IPS DF 4.7 (cell line): ENCODE data around the gene FAM184B.
A peak's percentile ranks its signal among the peaks of the same experiment; 100 is the strongest.

Experiments
- DNase-seq: peaks from one replicate; pipeline ENCODE4 v3.0.0-alpha.2; 2013; ENCODE audit warnings: low spot score; ENCODE audit errors: extremely low read depth

FAM184B gene

GRCh38 chr4:17636696-17637622, 144.5 kb downstream of the FAM184B start:
- DNase-seq: peak; percentile 44

DNA sequence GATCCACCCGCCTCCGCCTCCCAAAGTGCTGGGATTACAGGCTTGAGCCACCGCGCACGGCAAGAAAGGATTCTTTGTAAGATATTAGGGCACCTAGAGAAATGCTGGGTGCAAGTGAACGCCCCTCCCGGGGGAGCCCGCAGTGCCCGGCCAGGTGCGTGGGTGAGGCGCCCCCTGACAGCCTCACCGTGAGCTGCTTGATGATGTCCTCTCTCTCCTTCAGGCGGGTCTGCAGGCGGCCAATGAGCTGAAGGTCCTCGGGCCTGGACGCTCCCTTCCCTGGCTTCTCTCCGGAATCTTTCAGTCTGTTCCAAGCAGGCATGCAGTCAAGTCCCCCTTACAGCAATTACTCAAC, 145.1 kb downstream of the FAM184B start:
- no peak for DNase-seq

DNA sequence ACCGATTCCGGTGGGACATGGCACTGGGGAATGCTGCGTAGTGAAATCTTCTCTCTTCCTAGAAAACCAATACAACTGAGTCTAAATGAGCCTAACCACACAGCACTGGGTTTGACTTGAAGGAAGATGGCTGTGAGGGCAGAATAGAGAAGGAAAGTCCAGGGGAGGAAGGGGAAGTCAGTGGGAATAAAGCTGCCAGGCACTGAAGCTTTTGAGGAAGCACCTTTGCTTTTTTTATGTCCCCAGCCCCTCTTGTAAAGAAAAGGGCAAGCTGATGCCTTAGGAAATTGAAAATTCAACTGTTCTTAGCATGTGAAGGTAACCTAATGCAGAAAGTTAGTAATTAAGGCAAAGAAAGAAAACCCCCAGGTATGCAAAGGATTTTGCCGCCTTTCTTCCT, 146.4 kb downstream of the FAM184B start:
- no peak for DNase-seq

GRCh38 chr4:17633600-17633999, 147.8 kb downstream of the FAM184B start:
- DNase-seq: no peak

- no peak for DNase-seq
Observed at GRCh38 chr4:17630228-17630627, 151.2 kb downstream of the FAM184B start.

DNA sequence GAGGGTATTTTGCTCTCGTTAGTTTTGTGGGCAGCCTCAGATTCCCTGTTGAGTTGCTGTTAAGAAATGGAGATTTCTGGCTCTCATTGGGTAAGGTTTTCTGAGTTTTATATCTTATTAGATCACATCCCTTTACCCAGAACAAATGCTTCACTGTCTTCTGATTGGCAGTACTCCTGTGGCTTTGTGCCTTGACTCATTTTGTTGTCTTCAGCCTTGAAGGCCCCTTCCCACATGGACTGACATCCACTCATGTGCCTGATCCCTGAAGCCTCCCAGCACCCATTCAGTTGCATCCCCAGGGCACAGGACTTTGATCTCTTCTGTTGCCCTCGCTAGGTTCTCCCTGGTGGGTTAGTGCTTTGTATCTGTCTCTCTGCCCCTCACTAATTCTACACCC, 156.6 kb downstream of the FAM184B start:
- no peak for DNase-seq

GRCh38 chr4:17623451-17624001, 157.9 kb downstream of the FAM184B start:
- no peak for DNase-seq

DNA sequence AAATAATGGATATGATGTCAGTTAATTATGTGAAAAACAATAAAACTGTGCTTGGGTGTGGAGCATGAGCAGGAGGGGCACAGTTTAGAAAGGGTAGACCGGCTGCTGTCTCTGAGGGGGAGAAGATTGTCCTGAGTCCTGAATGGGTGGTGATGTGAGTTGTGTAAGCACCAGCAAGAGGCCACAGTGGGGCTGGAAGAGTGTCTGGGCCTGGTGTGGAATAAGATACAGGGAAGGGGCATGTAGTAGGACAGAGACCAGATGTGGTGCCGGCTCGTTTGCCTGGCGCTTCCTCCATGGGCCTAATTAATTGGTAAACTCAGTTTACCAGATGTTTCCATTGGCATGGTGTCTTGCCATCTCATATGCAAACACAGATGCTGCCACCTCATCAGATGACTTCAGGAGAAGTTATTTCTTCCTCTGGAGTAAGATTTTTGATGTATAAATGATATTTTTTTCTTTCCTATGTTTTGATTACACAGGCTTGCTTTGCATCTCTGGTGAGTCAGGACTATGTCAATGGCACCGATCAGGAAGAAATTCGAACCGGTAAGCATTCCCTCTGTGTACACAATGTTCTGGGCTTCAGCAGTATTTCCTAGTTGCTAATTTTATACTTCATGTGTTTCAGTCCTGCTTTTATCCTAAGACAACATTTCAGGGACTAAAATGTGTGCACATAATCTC, 161.9 kb downstream of the FAM184B start:
- DNase-seq: no peak

DNA sequence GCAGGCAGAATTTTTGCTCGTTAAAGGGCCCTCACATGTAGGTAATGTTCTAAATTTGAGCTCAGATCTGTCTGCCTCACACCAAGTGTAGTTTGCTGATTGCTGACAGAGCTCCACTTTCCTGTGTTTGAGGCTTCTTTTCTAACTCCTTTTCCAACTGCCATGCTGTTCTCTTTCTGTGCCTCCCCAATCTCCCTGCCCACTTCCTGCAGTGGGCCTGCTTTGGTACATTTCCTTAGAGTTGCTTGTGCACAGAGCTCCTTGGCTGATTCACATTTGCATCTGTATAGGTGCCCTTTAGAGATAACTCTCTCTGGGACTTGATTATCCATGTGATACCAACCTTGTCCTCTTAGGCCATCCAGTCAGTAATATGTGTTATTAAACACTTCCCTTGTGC, 162.5 kb downstream of the FAM184B start:
- no peak for DNase-seq

- no peak for DNase-seq
Observed at GRCh38 chr4:17616283-17616682, 165.1 kb downstream of the FAM184B start.

- DNase-seq: peak; percentile 82
Observed at GRCh38 chr4:17614416-17615299, 166.8 kb downstream of the FAM184B start, which contains the start of gene MED28. TSS of gene MED28 (plus strand) at chr4:17614641. CDS start at chr4:17614655, 14 bp downstream.

GRCh38 chr4:17613761-17614415, 167.5 kb downstream of the FAM184B start:
- DNase-seq: no peak

DNA sequence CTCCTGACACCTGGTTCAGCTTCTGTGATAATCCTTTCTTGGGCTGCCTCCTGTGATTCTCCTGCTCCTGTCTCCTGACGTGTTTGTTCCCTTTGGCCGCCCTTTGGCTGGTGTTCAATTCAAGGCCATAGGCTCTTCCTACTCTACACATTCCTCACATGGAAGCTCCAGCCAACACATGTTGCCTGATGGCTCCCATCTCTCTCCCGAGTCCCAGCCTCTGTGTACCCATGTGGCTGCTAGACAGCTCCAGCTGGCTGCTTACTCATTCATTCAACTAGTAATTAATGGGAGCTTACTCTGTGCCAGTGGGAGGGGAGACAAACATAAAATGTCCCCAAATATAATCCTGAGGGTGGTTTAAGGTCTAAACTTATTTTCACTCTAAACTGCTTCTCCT, 176.2 kb downstream of the FAM184B start:
- no peak for DNase-seq

GRCh38 chr4:17599826-17600225, 181.6 kb downstream of the FAM184B start:
- no peak for DNase-seq

- no peak for DNase-seq
Observed at GRCh38 chr4:17597517-17597916, 183.9 kb downstream of the FAM184B start.

DNA sequence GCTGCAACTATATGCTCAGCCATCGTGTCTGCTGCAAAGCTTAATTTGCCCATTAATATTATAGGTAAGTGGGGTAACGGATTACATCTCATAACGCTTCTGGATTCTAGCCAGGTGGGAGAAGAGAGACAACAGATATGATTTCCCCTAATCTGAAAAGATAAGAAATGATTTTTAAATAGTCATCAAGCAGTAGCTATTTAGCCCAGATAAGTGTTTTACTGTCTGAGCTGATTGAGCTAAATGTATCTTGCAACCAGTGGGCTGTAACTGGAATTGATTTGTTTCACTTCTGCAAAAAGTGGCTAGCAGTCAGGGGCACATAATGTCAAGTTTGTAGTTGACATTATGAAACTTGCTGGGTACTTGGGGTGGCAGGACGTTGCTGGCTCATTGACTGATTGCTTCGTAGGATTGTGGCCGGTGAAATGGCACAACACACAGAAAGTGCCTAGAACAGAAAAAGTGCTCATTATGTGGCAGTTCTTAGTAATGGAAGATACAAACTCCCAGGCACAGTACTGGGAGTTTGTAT, 185.9 kb downstream of the FAM184B start:
- DNase-seq: no peak

- DNase-seq: no peak
Observed at GRCh38 chr4:17589355-17589754, 192.1 kb downstream of the FAM184B start.

- no peak for DNase-seq
Observed at GRCh38 chr4:17587094-17587822, 194.2 kb downstream of the FAM184B start.

- DNase-seq: no peak
Observed at GRCh38 chr4:17584521-17585213, 196.8 kb downstream of the FAM184B start.
